Activated CD8-positive, alpha-beta T cell treated with anti-CD3 and anti-CD28 coated beads for 36 hours (primary cell): ENCODE results near the gene SOCS1. TPM values are rescaled to one million over a fixed set of nuclear protein-coding genes. Genes with fewer than 3 reads are reported as not detected.
"Not testable (repeated sequence)": the region's sequence is repeated elsewhere in the genome, so short reads cannot be mapped to it uniquely, and the experiment has no call there.

Source experiments
- ATAC-seq: fragments of 200-7000 bp; cut with Tn5 transposase; one replicate; pipeline ENCODE4 v1.10.0; 2021; ENCODE audit warnings: mild to moderate bottlenecking, moderate library complexity
- CTCF ChIA-PET: fragments of 350-600 bp; sonication (Branson Sonifier 250); formaldehyde crosslinking; loops from one replicate; lab custom pipeline; 2021; ENCODE audit warnings: antibody characterized with exemption; lab: Charles Lee
- POLR2A ChIA-PET: fragments of 350-600 bp; sonication (Branson Sonifier 250); formaldehyde crosslinking; loops from one replicate; lab custom pipeline; 2021; ENCODE audit warnings: antibody characterized with exemption; lab: Charles Lee
- DNase-seq: peaks from one replicate; pipeline ENCODE4 v3.0.0-alpha.2; 2020
- H3K27ac Mint-ChIP-seq: one replicate; pipeline ENCODE4 v1.8.0; 2021; ENCODE audit warnings: mild to moderate bottlenecking, mixed read lengths
- H3K27me3 Mint-ChIP-seq: one replicate; pipeline ENCODE4 v1.8.0; 2021; ENCODE audit warnings: mixed read lengths
- H3K36me3 Mint-ChIP-seq: one replicate; pipeline ENCODE4 v1.8.0; 2021; ENCODE audit warnings: low read depth, mixed read lengths
- H3K4me1 Mint-ChIP-seq: one replicate; pipeline ENCODE4 v1.8.0; 2021; ENCODE audit warnings: low read depth, mixed read lengths
- H3K4me3 Mint-ChIP-seq: one replicate; pipeline ENCODE4 v1.8.0; 2021; ENCODE audit warnings: mild to moderate bottlenecking, moderate library complexity, mixed read lengths
- H3K9me3 Mint-ChIP-seq: one replicate; pipeline ENCODE4 v1.8.0; 2021; ENCODE audit warnings: mixed read lengths
- intact Hi-C: fragments of 100-400 bp; cut with micrococcal nuclease; formaldehyde crosslinking; loops from one replicate; pipeline ENCODE4 v1.10.0; 2022
- total RNA-seq, 2 experiments: library from RNA; stranded (reverse); gene quantifications; one replicate each; pipeline ENCODE4 v1.2.3, GENCODE V29; 2021
- TF ChIP-seq, protein P1 (sequence below): fragments of 200-600 bp; IDR thresholded peaks from one replicate; pipeline ENCODE4 v1.8.0; 2022; ENCODE audit warnings: antibody characterized with exemption, mild to moderate bottlenecking

The SOCS1 gene
- total RNA-seq, 2 experiments from 2014 or later: 75.7 to 75.8 TPM

DNA sequence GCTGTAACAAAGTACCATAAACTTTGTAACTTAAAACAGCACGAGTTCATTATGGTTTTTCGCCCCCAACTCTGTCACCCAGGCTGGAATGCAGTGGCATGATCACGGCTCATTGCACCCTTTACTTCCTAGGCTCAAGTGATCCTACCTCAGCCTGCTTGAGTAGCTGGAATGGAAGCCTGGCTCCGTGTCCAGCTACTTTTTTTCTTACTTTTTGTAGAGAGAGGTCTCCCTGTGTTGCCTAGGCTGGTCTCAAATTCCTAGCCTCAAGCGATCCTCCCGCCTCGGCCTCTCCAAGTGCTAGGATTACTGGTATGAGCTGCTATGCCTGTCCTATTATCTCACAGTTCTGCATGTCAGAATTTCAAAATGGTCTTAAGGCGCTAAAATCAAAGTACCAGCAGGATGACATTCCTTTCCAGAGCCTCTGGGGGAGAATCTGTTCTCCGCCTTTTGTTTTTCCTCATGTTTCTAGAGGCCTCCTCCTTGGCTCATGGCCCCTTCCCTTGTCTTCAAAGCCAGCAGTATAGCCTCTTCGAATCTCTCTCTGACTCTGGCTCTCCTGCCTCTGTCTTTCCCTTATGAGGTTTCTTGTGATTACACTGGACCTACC is 35.2 kb upstream of the SOCS1 start:
- CTCF ChIA-PET: interaction anchor here (1.1 kb wide), 1 partner anchor 327 kb away, joined by 3 read pairs; no protein-coding TSS in a partner anchor
- H3K4me3 Mint-ChIP-seq: no peak overlapping the region

DNA sequence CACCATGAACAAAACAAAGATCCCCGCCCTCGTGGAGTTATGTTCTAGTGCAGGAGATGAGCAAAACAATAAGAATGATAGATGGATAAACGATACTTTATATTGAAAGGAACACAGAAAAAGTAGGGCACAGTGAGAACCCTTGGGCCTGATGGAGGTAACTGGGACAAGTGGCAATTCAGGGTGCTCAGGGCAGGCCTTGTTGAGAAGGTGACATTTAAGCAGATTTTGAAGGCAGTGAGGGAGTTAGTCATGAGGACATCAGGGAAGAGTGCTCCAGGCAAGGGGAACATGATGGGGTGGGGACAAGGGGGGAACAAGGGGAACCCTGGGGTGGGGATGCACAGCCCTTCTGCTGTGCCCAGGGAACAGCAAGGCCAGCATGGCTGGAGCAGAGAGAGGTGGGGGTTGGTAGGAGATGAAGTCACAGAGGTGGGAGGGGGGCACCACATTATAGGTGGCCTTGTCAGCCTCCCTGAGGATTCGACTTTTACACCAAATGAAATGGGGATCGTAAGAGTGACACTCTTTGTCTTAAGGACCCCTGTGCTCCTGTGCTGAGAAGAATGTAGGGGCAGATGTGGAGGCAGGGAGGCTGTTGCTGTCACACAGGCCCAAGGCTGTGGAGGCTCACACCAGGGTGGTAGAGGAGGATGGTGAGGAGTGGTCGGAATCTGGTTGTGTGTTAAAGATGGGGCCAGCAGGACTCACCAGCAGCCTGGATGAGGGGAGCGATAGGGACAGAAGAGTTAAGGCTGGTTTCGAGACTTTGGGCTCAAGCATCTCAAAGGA is 34.3 kb upstream of the SOCS1 start:
- ATAC-seq (no peak), DNase-seq (no peak)
- intact Hi-C loops: no loop called here
- H3K4me3 Mint-ChIP-seq: no peak overlapping the region
- no peak overlapping the region for H3K27ac Mint-ChIP-seq
- H3K9me3 Mint-ChIP-seq: no peaks in the 10 kb centered on the region
- TF ChIP-seq, protein P1, sequence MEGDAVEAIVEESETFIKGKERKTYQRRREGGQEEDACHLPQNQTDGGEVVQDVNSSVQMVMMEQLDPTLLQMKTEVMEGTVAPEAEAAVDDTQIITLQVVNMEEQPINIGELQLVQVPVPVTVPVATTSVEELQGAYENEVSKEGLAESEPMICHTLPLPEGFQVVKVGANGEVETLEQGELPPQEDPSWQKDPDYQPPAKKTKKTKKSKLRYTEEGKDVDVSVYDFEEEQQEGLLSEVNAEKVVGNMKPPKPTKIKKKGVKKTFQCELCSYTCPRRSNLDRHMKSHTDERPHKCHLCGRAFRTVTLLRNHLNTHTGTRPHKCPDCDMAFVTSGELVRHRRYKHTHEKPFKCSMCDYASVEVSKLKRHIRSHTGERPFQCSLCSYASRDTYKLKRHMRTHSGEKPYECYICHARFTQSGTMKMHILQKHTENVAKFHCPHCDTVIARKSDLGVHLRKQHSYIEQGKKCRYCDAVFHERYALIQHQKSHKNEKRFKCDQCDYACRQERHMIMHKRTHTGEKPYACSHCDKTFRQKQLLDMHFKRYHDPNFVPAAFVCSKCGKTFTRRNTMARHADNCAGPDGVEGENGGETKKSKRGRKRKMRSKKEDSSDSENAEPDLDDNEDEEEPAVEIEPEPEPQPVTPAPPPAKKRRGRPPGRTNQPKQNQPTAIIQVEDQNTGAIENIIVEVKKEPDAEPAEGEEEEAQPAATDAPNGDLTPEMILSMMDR: no peak
- H3K36me3 Mint-ChIP-seq: no peaks in the 10 kb centered on the region
- ChIA-PET CTCF (no interaction called here), POLR2A (no interaction called here)
- peaks cover 32% of the 10 kb centered on the region for H3K4me1 Mint-ChIP-seq
- peaks cover 10% of the 10 kb centered on the region for H3K27me3 Mint-ChIP-seq

More for the DNA sequence above, 35.2 kb upstream of the SOCS1 start:
- H3K27ac Mint-ChIP-seq: no peak overlapping the region
- TF ChIP-seq, protein P1: no peak
- peaks cover 24% of the 10 kb centered on the region for H3K4me1 Mint-ChIP-seq
- POLR2A ChIA-PET: no interaction called here
- H3K27me3 Mint-ChIP-seq: peaks cover 10% of the 10 kb centered on the region
- no peaks in the 10 kb centered on the region for H3K9me3 Mint-ChIP-seq
- intact Hi-C loops: no loop called here
- DNase-seq (no peak), ATAC-seq (no peak)
- H3K36me3 Mint-ChIP-seq: no peaks in the 10 kb centered on the region

DNA sequence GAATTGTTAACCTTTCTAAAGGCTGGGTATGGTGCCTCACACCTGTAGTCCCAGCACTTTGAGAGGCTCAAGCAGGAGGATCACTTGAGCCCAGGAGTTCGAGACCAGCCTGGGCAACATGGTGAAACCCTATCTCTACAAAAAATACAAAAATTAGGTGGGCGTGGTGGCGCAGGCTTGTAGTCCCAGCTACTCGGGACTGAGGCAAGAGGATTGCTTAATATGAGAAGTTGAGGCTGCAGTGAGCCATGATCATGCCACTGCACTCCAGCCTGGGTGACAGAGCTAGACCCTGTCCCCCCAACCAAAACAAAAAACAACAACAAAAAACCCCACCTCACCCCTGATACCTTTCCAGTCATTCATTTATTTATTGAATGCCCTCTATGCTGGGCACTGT is 33.7 kb upstream of the SOCS1 start:
- H3K36me3 Mint-ChIP-seq, intact Hi-C loops, H3K27ac Mint-ChIP-seq, CTCF ChIA-PET, H3K27me3 Mint-ChIP-seq, H3K9me3 Mint-ChIP-seq, DNase-seq, ATAC-seq, POLR2A ChIA-PET, H3K4me3 Mint-ChIP-seq: not testable (repeated sequence)
- H3K4me1 Mint-ChIP-seq: peaks cover 31% of the 10 kb centered on the region

DNA sequence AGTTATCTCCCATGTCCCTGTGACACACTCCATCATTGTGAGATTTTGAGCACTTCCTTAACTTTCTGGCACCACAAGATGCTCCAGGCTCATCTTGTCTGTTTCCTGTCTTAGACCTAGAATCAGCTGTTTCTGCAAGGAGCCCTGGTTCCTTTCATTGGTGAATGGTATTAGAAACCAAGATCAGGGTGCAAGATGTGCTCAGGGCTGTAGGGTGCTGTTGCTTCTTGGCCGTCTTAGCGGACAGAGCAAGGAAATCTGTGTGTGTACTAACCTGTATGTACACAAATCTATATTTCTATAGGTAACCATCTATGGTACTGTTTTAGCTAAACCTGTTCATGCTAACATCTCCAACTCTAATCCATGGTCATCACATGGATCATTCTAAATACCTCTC is 33.2 kb upstream of the SOCS1 start:
- Mint-ChIP-seq H3K36me3 (no peaks in the 10 kb centered on the region), H3K27me3 (peaks cover 10% of the 10 kb centered on the region), H3K9me3 (no peaks in the 10 kb centered on the region), H3K4me3 (no peak overlapping the region), H3K4me1 (peaks cover 31% of the 10 kb centered on the region), H3K27ac (no peak overlapping the region)
- intact Hi-C loops: no loop called here
- POLR2A ChIA-PET: interaction anchor here (1.0 kb wide), 1 partner anchor 59 kb away, joined by 3 read pairs; no protein-coding TSS in a partner anchor
- ATAC-seq (no peak), DNase-seq (no peak)
- CTCF ChIA-PET: no interaction called here
- TF ChIP-seq, protein P1: no peak

DNA sequence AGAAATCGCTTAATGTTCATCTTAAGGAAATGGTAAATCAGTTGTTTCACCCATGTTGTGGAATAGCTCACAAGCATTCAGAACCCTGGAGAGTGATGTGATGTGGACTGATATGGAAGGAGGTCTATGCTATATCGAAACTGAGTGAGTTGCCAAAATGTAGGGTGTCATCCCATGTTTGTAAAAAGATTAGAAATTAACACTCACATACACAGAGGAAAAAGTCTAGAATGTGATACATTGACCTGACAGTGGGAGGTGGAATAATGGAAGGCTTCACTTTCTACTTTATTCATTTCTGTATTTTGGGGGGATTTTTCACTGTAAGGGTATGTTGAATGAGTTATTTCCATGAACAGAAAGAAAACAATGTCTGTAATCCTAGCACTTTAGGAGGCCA is 29.8 kb upstream of the SOCS1 start:
- peak; percentile 72 for ATAC-seq
- ChIA-PET POLR2A (interaction anchor here (1.6 to 3.0 kb wide), 2 partner anchors 12 to 34 kb away, joined by 4 to 9 read pairs; no protein-coding TSS in a partner anchor), CTCF (interaction anchor here (1.2 to 1.5 kb wide), 3 partner anchors 12 to 71 kb away, joined by 3 to 5 read pairs (median 3); partner anchors contain the start of gene TNP2)
- H3K9me3 Mint-ChIP-seq: no peaks in the 10 kb centered on the region
- TF ChIP-seq, protein P1: no peak
- no peak for DNase-seq
- H3K36me3 Mint-ChIP-seq: no peaks in the 10 kb centered on the region
- peaks cover 20% of the 10 kb centered on the region for H3K4me1 Mint-ChIP-seq
- intact Hi-C loops: no loop called here
- no peak overlapping the region for H3K4me3 Mint-ChIP-seq
- H3K27me3 Mint-ChIP-seq: no peaks in the 10 kb centered on the region
- H3K27ac Mint-ChIP-seq: peak overlapping the region; percentile 19
